ENCODE measurements around the gene UGT2B10. TPM values are rescaled to one million over a fixed set of nuclear protein-coding genes. Genes with fewer than 3 reads are reported as not detected.

Gene UGT2B10
- total RNA-seq, 2 donors from 2014 or later = 0.40 to 1.0 TPM

DNA sequence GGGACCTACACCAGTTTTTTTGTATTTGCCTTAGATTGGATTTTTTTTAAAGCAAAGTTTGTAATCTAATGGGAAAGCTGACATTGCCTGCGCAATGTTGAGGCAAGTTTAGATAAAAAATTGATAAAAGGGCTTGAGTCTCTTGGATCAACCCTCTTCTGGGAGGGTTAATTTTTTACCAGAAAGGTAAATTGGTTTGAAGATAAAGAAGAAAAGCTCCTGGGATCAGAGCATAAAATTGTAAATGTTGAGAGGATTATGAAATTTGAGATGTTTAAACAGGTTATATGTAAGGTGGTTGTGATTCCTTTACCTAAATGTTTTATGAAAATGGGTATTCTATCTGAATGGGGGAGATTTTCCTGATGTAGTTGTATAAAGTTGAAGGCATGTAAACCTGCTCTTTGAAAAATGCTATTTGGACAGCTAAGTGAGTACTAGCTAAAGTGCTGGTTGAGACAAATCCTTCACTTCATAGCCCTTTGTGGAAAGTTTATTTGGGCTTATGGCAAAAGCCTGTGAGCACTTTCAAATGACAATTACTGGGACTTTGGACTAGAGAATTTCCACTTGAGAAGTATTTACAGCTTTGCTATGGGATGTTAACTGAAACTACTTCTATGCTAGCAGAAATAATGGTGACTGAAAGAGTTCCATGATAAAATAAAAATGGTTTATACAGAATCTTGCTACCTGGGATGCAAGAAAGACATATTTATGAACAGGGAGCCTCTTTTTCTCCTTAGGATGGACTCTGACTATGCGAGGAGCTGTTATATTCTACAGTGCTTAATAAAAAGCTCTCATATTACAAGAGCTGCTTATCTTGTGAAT is 56.2 kb downstream of the UGT2B10 start:
- TF ChIP-seq, protein P1, sequence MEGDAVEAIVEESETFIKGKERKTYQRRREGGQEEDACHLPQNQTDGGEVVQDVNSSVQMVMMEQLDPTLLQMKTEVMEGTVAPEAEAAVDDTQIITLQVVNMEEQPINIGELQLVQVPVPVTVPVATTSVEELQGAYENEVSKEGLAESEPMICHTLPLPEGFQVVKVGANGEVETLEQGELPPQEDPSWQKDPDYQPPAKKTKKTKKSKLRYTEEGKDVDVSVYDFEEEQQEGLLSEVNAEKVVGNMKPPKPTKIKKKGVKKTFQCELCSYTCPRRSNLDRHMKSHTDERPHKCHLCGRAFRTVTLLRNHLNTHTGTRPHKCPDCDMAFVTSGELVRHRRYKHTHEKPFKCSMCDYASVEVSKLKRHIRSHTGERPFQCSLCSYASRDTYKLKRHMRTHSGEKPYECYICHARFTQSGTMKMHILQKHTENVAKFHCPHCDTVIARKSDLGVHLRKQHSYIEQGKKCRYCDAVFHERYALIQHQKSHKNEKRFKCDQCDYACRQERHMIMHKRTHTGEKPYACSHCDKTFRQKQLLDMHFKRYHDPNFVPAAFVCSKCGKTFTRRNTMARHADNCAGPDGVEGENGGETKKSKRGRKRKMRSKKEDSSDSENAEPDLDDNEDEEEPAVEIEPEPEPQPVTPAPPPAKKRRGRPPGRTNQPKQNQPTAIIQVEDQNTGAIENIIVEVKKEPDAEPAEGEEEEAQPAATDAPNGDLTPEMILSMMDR (IDR thresholded peaks at IDR 0.05) = no peak
- no peak for DNase-seq
- intact Hi-C loops (cut with DNase I) = no loop called here
- H3K9ac ChIP-seq (ENCODE audit: low read depth in 2 of 2, low read length in 2 of 2) = no peak overlapping the region
- no peaks in the 10 kb centered on the region for H3K36me3 ChIP-seq
- H3K4me1 ChIP-seq = no peaks in the 10 kb centered on the region
- no peak overlapping the region for H3K4me3 ChIP-seq
- no peaks in the 10 kb centered on the region for H3K27me3 ChIP-seq
- peak overlapping the region; percentile 58 for H3K27ac ChIP-seq
- H3K9me3 ChIP-seq = no peaks in the 10 kb centered on the region

DNA sequence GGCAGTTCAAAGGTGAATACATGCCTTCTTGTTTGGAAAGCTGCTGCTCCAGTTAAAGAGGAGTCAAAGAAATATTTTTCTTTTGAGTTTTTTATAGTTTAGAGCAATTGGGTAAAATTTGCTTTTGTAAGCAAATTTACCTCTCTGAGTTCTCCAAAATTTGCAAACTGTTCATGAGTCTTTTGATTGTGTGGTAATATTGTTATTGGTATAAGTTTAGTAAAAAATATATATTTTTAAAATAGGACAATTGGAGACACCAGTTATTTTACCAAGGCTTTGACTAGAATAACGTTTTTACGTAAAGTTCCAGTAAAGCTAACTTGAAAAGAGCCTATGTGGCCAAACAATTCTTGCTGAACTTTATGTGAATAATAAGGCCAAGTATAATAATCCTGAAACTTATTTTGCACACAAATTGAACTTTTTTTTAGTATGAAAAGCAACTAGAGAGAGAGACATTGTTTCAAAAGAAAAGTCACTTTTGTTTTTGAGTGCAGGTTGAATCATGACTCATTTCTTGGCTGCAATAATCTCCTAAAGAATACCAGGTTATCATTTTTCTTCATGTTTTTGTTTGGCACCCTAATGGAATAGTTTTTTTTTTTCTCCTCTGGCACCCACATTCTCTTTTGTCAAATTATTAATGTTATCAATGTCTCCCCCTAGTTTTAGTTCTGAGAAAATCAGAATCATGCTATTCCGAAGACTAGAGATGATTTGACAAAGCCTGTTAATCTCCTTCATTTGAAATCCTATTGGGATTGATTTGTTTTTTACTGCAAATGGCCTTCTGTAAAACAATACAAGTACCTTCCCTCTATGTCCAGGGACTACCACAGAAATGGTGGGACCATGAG is 57.1 kb downstream of the UGT2B10 start:
- no peak for DNase-seq
- TF ChIP-seq, protein P1 (IDR thresholded peaks at IDR 0.05) = no peak
- H3K27ac ChIP-seq = peak overlapping the region; percentile 58
- H3K27me3 ChIP-seq = no peaks in the 10 kb centered on the region
- no peaks in the 10 kb centered on the region for H3K36me3 ChIP-seq
- intact Hi-C loops (cut with DNase I) = no loop called here
- no peak overlapping the region for H3K9ac ChIP-seq (ENCODE audit: low read depth in 2 of 2, low read length in 2 of 2)
- H3K4me3 ChIP-seq = no peak overlapping the region
- no peaks in the 10 kb centered on the region for H3K4me1 ChIP-seq
- no peaks in the 10 kb centered on the region for H3K9me3 ChIP-seq

DNA sequence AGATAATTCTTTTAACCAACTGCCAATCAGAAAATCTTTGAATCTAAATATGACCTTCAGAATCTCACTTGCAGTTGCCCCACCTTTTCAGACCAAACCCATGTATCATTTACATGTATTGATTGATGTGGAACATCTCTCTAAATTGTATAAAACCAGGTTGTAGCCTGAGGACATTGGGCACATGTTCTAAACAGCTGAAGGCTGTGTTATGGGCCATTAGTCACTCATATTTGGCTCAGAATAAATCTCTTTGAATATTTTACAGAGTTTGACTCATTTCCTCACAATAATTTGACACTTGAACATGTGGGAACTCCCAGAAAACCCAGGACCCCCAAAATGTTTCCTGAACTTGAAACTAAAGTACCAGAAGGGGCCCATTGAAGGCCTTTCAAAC is 58.7 kb downstream of the UGT2B10 start:
- TF ChIP-seq, protein P1 (IDR thresholded peaks at IDR 0.05) = no peak
- no peak overlapping the region for H3K27ac ChIP-seq
- intact Hi-C loops (cut with DNase I) = no loop called here

DNA sequence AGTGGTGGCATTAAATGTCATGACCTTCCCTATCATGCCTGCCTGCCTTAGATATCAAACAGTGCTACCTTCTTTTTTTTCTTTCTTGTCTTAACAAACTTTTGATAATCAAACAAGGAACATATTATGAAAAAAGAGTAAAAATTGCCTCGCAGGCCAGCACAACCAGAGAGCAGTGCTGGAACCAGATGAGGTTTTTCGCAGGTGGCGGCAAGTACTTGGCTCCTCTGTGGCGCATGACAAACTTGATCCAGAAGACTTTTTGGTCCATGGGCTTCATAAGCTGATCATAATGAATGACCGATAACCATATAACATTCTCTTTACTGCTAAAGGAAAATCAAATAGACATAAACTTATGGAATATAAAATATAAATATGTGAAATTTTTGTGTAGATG is 61.8 kb downstream of the UGT2B10 start:
- no peak overlapping the region for H3K4me3 ChIP-seq
- no peak overlapping the region for H3K27ac ChIP-seq
- H3K9ac ChIP-seq (ENCODE audit: low read depth in 2 of 2, low read length in 2 of 2) = no peak overlapping the region
- TF ChIP-seq, protein P1 (IDR thresholded peaks at IDR 0.05) = no peak
- DNase-seq = no peak
- H3K27me3 ChIP-seq = no peaks in the 10 kb centered on the region
- no peaks in the 10 kb centered on the region for H3K9me3 ChIP-seq
- H3K36me3 ChIP-seq = no peaks in the 10 kb centered on the region
- no peaks in the 10 kb centered on the region for H3K4me1 ChIP-seq
- intact Hi-C loops (cut with DNase I) = no loop called here

More for the DNA sequence above, 58.7 kb downstream of the UGT2B10 start:
- H3K9ac ChIP-seq (ENCODE audit: low read depth in 2 of 2, low read length in 2 of 2) = no peak overlapping the region
- no peaks in the 10 kb centered on the region for H3K36me3 ChIP-seq
- DNase-seq = no peak
- no peaks in the 10 kb centered on the region for H3K4me1 ChIP-seq
- no peaks in the 10 kb centered on the region for H3K9me3 ChIP-seq
- no peak overlapping the region for H3K4me3 ChIP-seq
- H3K27me3 ChIP-seq = no peaks in the 10 kb centered on the region

DNA sequence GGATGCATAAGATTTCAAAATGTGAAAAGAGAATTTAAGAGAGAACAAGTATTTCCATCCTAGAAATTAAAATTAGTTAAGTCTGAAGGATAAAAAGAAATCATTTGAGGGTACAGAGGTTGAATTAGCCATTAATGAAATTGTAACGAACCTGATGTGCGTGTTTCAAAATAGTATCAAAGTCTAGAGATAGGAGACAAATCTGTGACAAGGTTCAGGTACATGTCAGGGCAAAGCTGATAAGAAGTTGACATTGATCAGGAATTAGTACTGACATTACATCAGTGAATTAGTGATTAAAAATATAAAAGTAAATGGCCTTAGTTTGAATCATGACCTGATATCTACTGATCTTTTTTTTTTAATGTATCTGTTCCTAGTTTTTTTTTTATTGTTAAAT is 62.3 kb downstream of the UGT2B10 start:
- no peak for DNase-seq
- Histone ChIP-seq H3K36me3 (no peaks in the 10 kb centered on the region), H3K4me3 (no peak overlapping the region), H3K4me1 (no peaks in the 10 kb centered on the region), H3K27me3 (no peaks in the 10 kb centered on the region), H3K9me3 (no peaks in the 10 kb centered on the region), H3K27ac (no peak overlapping the region), H3K9ac (ENCODE audit: low read depth in 2 of 2, low read length in 2 of 2) (no peak overlapping the region)
- TF ChIP-seq, protein P1 (IDR thresholded peaks at IDR 0.05) = no peak
- intact Hi-C loops (cut with DNase I) = no loop called here

Other genes with a start within 250 kb of the UGT2B10 start
- 100 to 1,000 TPM; 561 to 639 TPM for gene UGT2B17, start 239.7 kb upstream of the UGT2B10 start, total RNA-seq
- gene UGT2B15, start 145.3 kb upstream of the UGT2B10 start, total RNA-seq = 10 to 100 TPM; 50.8 to 69.8 TPM
- gene UGT2A3, start 135.8 kb downstream of the UGT2B10 start, total RNA-seq = 100 to 1,000 TPM in 1 of 2 donors, 10 to 100 TPM in 1; 36.5 to 135 TPM